ENCODE data around the gene HNF1B. TPM values are rescaled to one million over a fixed set of nuclear protein-coding genes. Genes with fewer than 3 reads are reported as not detected.

The HNF1B gene
- total RNA-seq, 2 experiments from 2014 or later: 1.9 TPM; not detected in 1

DNA sequence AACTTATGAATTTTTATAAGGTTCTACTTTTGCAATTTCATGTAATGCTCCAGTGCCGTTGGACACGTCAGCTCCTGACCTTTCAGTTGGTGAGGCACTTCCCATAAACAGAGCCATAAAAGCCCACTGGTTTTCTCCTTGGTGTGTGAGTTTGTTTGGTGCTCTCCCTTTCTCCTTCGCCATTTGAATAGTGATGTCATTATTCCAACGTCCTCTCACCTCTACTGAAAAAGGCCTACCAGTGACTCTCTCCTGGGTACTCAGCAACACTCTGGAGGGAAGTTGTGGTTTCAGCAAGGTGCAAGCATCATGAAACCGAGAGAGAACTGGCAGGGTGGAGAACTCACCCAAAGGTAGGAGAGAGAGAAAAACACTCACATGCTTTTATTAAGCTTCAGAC, 29.6 kb upstream of the HNF1B start:
- no peaks in the 10 kb centered on the region for H3K9me3 Mint-ChIP-seq (ENCODE audit: low read depth)
- ATAC-seq (peak; percentile 94), DNase-seq (peak; percentile 74)
- CTCF ChIA-PET: interaction anchor here (1.2 to 1.6 kb wide), 2 partner anchors 9 to 17 kb away, joined by 6 read pairs; no protein-coding TSS in a partner anchor
- no peaks in the 10 kb centered on the region for H3K27me3 Mint-ChIP-seq
- no peak overlapping the region for H3K4me3 Mint-ChIP-seq
- no peaks in the 10 kb centered on the region for H3K36me3 Mint-ChIP-seq
- peaks cover 32% of the 10 kb centered on the region for H3K4me1 Mint-ChIP-seq
- peak overlapping the region; percentile 50 for H3K27ac Mint-ChIP-seq

DNA sequence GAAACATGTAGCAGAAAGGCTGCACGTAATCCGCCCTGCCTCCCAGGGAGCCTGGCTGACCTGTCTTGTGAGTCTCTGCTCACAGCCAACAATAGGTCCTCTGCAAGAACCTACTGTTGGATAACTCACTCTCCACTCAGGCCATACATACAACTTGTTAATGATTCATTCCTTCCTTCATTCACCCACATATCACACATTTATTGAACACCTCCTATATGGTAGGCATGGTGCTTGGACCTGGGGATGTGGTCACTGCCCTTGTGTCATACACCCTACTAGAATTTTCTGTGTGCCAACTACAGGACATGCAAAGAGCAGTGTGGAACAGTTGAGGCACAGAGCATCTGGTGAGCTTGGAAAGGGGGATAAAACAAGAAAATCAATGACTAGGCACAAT, 28.1 kb upstream of the HNF1B start:
- ATAC-seq (no peak), DNase-seq (no peak)
- CTCF ChIA-PET: interaction anchor here (1.8 kb wide), 1 partner anchor 72 kb away, joined by 5 read pairs; no protein-coding TSS in a partner anchor
- H3K9me3 Mint-ChIP-seq (ENCODE audit: low read depth): no peaks in the 10 kb centered on the region
- H3K27ac Mint-ChIP-seq: no peak overlapping the region
- H3K4me3 Mint-ChIP-seq: no peak overlapping the region
- peaks cover 38% of the 10 kb centered on the region for H3K4me1 Mint-ChIP-seq
- no peaks in the 10 kb centered on the region for H3K36me3 Mint-ChIP-seq
- peaks cover 2% of the 10 kb centered on the region for H3K27me3 Mint-ChIP-seq

DNA sequence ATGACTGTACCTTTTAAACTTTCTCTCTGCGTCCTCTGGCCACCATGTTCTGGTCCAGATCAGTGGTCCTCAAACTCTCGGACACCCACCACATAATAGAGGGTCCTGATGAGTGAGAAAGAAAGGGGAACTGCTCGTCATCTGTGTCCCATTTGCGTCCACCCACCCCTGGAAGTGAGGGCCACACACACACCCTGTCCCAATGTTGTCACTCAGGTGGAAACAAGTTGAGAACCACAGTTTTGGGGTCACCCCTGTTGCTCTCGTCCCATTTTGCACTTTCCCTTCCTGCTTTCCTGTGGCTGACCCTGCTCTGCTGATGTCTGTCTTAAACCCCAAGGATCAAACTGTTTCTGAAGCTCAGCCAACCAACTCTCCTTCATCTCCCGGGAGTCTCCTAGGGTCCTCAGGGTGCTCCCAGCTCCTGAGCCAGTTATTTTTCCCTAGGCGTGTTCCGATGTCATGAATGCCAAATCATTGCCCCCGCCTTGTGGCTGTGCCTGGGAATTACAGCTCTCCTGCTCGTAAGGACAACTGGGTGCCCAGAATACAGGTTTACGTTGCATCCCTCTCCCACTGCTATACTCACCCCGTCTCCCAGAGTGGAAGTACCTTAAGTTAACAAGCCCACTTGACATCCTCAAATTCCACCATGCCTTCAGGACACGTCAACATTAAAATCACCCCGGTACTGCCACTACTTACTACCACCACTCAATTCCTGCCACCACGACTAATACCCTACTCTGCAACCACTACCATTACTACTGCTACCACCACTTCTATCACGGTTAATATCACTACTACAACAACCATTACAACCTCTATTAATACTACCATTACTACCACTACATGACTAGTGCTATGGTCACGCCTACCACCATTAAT, 26.0 kb upstream of the HNF1B start:
- Mint-ChIP-seq H3K36me3 (no peaks in the 10 kb centered on the region), H3K9me3 (ENCODE audit: low read depth) (no peaks in the 10 kb centered on the region), H3K4me3 (no peak overlapping the region), H3K27ac (no peak overlapping the region), H3K4me1 (peaks cover 41% of the 10 kb centered on the region), H3K27me3 (peaks cover 15% of the 10 kb centered on the region)
- DNase-seq (peak; percentile 48), ATAC-seq (no peak)
- CTCF ChIA-PET: interaction anchor here (0.8 to 2.2 kb wide), 14 partner anchors 9 to 129 kb away, joined by 3 to 14 read pairs (median 3); no protein-coding TSS in a partner anchor

DNA sequence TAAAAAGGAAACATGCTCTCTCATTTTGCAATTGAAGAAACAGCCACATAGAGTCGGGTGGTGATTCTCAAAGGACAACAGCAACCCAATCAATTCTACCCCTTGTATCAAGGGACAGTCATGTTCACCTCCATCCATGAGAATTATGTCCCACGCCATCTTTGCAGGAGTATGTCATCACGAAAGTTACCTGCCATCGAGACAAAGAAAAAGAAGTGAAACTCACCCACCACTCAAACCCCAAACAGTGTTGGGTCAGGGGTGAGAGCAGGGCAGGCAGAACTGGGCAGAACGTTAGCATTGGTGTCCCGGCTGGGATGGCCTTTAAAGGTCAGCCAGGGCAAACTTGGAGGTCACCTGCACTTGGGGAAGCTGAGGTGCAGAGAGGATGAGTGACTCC, 24.2 kb upstream of the HNF1B start:
- no peaks in the 10 kb centered on the region for H3K9me3 Mint-ChIP-seq (ENCODE audit: low read depth)
- peaks cover 28% of the 10 kb centered on the region for H3K27me3 Mint-ChIP-seq
- peaks cover 44% of the 10 kb centered on the region for H3K4me1 Mint-ChIP-seq
- no peaks in the 10 kb centered on the region for H3K36me3 Mint-ChIP-seq
- no peak overlapping the region for H3K4me3 Mint-ChIP-seq
- ATAC-seq: no peak
- CTCF ChIA-PET: interaction anchor here (0.9 to 2.2 kb wide), 3 partner anchors 10 to 79 kb away, joined by 3 to 14 read pairs (median 3); no protein-coding TSS in a partner anchor
- no peak overlapping the region for H3K27ac Mint-ChIP-seq
- DNase-seq: no peak

DNA sequence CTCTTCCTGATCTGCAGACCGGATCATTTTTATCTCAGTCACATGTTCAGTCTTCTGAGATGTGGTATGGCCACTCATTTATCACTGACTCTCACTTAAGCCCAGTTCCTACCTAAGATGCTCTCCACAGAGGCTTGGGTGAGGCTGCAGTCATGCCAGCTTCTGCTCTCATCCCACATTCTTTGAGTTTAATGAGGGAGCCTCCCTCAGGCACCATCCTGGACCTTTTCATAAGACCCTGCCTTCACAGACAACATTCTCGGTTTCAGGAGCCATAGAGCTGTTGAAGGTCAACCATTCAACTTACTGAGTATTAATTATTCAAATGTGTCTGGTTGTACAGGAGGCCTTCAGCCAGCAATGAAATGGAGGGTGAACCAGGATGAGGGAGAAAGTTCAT, 23.6 kb upstream of the HNF1B start:
- no peak for ATAC-seq
- Mint-ChIP-seq H3K36me3 (no peaks in the 10 kb centered on the region), H3K4me3 (no peak overlapping the region), H3K27me3 (peaks cover 30% of the 10 kb centered on the region), H3K9me3 (ENCODE audit: low read depth) (no peaks in the 10 kb centered on the region), H3K4me1 (peaks cover 38% of the 10 kb centered on the region), H3K27ac (no peak overlapping the region)
- no peak for DNase-seq
- CTCF ChIA-PET: interaction anchor here (1.1 kb wide), 1 partner anchor 18 kb away, joined by 3 read pairs; no protein-coding TSS in a partner anchor

DNA sequence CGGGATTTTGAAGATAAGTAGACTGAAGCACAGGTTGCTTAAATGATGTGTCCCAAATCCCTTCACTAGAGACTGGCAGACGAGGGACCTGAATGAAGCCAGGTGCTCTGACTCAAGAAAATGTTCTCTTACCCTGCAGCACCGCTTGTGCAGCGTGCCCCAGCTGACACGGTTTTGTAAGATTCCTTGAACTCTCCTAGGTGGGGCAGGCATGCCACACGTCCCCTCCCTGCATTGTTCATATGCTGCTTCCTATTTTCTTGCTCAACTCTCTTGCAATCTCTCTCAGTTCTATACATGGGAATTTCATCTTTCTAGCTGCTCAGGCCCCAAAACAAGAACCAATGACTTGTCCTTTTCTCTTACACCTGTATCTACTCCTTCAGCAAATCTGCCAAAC, 22.1 kb upstream of the HNF1B start:
- Mint-ChIP-seq H3K36me3 (no peaks in the 10 kb centered on the region), H3K4me3 (no peak overlapping the region), H3K9me3 (ENCODE audit: low read depth) (no peaks in the 10 kb centered on the region), H3K27ac (no peak overlapping the region), H3K4me1 (peaks cover 38% of the 10 kb centered on the region), H3K27me3 (peaks cover 41% of the 10 kb centered on the region)
- CTCF ChIA-PET: interaction anchor here (1.7 kb wide), 1 partner anchor 24 kb away, joined by 6 read pairs; no protein-coding TSS in a partner anchor
- DNase-seq: no peak
- no peak for ATAC-seq

DNA sequence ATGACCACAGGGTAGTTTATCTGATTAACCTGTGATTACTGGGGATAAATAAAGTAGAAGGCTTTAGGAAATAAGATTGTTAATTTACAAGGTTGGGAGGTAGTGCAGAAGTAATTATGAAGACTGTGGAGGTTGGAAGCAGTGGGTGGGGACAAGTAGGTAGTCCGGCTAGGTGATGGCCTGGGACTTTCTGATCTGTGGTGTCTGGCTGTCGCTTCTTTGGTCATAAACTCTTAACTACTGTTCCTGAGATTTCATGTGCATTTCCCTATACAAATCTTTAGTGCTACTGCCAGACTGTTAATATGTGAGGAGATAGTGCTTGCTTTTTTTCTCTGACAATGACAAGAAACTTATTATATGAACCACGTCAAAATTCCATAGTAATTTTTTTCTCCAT, 19.5 kb upstream of the HNF1B start:
- Mint-ChIP-seq H3K4me3 (no peak overlapping the region), H3K4me1 (peaks cover 38% of the 10 kb centered on the region)
- ATAC-seq: no peak

DNA sequence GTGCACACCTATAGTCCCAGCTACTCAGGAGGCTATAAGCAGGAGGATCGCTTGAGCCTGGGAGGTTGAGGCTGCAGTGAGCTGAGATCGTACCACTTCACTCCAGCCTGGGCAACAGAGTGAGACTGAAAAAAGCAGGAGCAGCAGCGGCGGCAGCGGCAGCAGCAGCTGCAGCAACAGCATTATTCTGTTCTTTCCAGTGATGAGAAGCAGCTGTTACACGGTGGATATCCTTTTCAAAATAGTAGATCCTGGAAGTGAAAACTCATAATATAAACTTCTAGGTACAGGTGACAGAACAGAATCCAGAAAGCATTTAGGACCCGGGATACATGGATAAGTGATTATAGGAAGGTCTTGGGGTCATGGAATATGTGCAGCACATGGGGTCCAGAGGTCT, 17.8 kb upstream of the HNF1B start:
- Mint-ChIP-seq H3K27me3 (peaks cover 65% of the 10 kb centered on the region), H3K36me3 (no peaks in the 10 kb centered on the region), H3K9me3 (ENCODE audit: low read depth) (no peaks in the 10 kb centered on the region), H3K4me1 (peaks cover 34% of the 10 kb centered on the region), H3K27ac (no peak overlapping the region), H3K4me3 (no peak overlapping the region)
- CTCF ChIA-PET: interaction anchor here (1.5 kb wide), 1 partner anchor 8 kb away, joined by 5 read pairs; no protein-coding TSS in a partner anchor
- no peak for DNase-seq
- ATAC-seq: no peak

More for the DNA sequence above, 19.5 kb upstream of the HNF1B start:
- CTCF ChIA-PET: interaction anchor here (1.5 kb wide), 1 partner anchor 10 kb away, joined by 6 read pairs; no protein-coding TSS in a partner anchor
- peaks cover 58% of the 10 kb centered on the region for H3K27me3 Mint-ChIP-seq
- no peak for DNase-seq
- H3K9me3 Mint-ChIP-seq (ENCODE audit: low read depth): no peaks in the 10 kb centered on the region
- H3K27ac Mint-ChIP-seq: no peak overlapping the region
- no peaks in the 10 kb centered on the region for H3K36me3 Mint-ChIP-seq

DNA sequence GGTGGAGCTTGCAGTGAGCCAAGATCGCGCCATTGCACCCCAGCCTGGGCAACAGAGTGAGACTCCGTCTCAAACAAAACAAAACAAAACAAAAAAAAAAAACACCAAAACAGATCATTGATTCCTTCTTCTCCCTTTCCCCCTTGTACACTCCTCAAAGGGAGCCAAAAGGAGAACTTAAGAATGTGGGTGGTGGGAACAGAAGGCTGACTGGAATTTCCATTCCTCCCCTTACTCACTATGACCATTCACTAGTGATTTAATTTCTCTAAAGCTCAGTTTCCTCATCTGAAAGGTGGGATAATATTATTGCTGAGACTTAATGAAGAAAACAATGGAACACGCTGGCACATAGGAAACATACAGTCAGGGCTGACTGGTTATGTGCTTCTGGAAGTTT, 17.1 kb upstream of the HNF1B start:
- no peaks in the 10 kb centered on the region for H3K9me3 Mint-ChIP-seq (ENCODE audit: low read depth)
- no peak for DNase-seq
- no peaks in the 10 kb centered on the region for H3K36me3 Mint-ChIP-seq
- H3K4me3 Mint-ChIP-seq: no peak overlapping the region
- CTCF ChIA-PET: interaction anchor here (1.5 kb wide), 1 partner anchor 8 kb away, joined by 5 read pairs; no protein-coding TSS in a partner anchor
- ATAC-seq: no peak
- H3K4me1 Mint-ChIP-seq: peaks cover 31% of the 10 kb centered on the region
- peaks cover 62% of the 10 kb centered on the region for H3K27me3 Mint-ChIP-seq
- H3K27ac Mint-ChIP-seq: no peak overlapping the region

DNA sequence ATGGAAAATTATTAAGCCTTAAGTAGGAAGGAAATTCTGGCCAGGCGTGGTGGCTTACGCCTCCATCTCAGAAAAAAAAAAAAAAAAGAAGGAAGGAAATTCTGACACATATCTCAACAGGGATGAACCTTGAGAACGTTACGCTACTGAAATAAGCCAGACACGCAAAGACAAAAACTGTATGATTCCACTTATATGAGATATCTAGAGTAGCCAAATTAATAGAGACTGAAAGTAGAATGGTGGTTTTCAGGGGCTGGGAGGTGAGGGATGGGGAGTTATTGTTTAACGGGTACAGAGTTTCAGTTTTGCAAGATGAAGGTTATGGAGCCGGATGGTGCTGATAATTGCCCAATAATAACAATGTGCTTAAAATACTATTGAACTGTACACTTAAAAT, 16.2 kb upstream of the HNF1B start:
- Mint-ChIP-seq H3K4me1 (peaks cover 32% of the 10 kb centered on the region), H3K9me3 (ENCODE audit: low read depth) (no peaks in the 10 kb centered on the region), H3K27me3 (peaks cover 59% of the 10 kb centered on the region), H3K4me3 (peak overlapping the region; percentile 9), H3K27ac (no peak overlapping the region), H3K36me3 (no peaks in the 10 kb centered on the region)
- CTCF ChIA-PET: no interaction called here
- DNase-seq (no peak), ATAC-seq (peak; percentile 59)

DNA sequence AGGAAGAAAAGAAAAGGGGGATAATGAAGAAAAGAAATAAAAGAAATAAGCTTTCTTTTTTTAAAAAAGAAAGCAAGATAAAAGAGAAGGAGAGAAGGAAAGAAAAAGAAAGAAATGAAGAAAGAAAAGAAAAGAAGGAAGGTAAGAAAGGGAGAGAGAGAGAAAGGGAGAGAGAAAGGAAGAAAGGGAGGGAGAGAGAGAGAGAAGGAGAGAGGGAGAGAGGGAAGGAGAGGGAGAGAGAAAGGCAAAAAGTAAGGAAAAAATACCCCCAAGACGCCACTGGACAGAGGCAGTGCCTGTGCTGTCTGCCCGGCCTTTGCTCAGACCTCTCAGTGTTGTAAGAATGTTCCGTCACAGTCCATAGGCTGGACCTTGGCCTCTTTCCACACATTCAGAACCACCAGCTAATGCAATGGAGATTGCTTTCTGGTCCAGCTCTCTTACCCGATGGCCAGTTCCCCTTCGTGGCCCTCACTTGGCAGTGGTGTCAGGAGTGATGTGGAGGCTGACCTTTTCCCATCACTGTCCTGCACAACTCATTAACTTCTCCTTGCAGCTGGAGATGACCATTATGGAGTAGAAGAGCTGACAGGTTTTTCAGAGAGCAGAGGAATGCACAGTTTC, 14.3 kb upstream of the HNF1B start:
- Mint-ChIP-seq H3K4me3 (no peak overlapping the region), H3K27ac (no peak overlapping the region), H3K9me3 (ENCODE audit: low read depth) (no peaks in the 10 kb centered on the region), H3K4me1 (peaks cover 20% of the 10 kb centered on the region), H3K36me3 (no peaks in the 10 kb centered on the region), H3K27me3 (peaks cover 46% of the 10 kb centered on the region)
- CTCF ChIA-PET: interaction anchor here (1.2 kb wide), 1 partner anchor 11 kb away, joined by 3 read pairs; no protein-coding TSS in a partner anchor
- DNase-seq (no peak), ATAC-seq (no peak)

DNA sequence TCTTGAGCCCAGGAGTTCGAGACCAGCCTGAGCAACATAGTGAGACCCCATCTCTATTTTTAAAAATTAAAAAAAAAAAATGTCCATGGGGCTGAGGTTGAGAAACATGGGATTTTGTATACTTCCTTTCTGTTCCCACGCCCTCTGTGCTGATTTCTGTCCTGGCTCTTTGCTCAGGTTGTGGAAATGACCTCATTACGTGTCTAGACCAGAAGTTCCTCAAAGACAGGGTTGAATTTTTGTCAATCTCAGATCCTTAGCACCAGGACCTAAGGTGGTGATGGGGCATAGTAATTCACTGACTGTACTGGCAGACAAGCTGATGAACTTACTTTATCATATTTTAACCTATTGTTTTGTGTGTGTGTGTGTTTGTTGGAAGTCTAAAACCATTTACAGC, 11.2 kb upstream of the HNF1B start:
- Mint-ChIP-seq H3K36me3 (no peaks in the 10 kb centered on the region), H3K27ac (no peak overlapping the region), H3K9me3 (ENCODE audit: low read depth) (no peaks in the 10 kb centered on the region), H3K27me3 (peaks cover 37% of the 10 kb centered on the region), H3K4me1 (peaks cover 20% of the 10 kb centered on the region), H3K4me3 (no peak overlapping the region)
- ATAC-seq: no peak
- CTCF ChIA-PET: no interaction called here
- no peak for DNase-seq

DNA sequence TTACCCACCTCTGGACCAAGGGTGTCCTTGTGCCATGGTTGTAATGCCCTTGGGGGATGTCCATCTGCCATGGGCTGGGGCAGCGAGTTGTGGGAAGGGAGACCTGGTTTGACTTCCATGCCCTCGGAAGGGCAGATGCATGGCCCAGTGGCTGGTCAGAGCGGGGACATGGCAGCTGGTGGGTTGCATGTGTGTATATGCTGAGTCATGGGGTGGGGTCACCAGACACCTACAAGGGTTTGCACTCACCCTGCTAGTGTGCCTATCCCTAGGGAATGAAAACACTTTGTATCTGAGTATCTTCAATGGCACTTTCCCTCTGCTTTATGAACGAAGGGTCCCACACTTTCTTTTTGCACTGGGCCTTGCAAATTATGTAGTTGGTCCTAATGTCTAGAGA, 10.6 kb upstream of the HNF1B start:
- DNase-seq: no peak
- H3K27ac Mint-ChIP-seq: no peak overlapping the region
- H3K36me3 Mint-ChIP-seq: no peaks in the 10 kb centered on the region
- no peak for ATAC-seq
- H3K27me3 Mint-ChIP-seq: peaks cover 43% of the 10 kb centered on the region
- peaks cover 22% of the 10 kb centered on the region for H3K4me1 Mint-ChIP-seq
- no peaks in the 10 kb centered on the region for H3K9me3 Mint-ChIP-seq (ENCODE audit: low read depth)
- no peak overlapping the region for H3K4me3 Mint-ChIP-seq
- CTCF ChIA-PET: interaction anchor here (1.1 kb wide), 1 partner anchor 10 kb away, joined by 3 read pairs; no protein-coding TSS in a partner anchor
